H9 (cell line): ENCODE results near the gene ACOXL. TPM values are rescaled to one million over a fixed set of nuclear protein-coding genes. Genes with fewer than 3 reads are reported as not detected.
A peak's percentile ranks its signal among the peaks of the same experiment; 100 is the strongest.

ENCODE experiments used
- DNase-seq: peaks from one replicate; pipeline ENCODE4 v3.0.0-alpha.2; 2017
- H2AFZ ChIP-seq: one replicate; pipeline ENCODE4 v1.6.1; 2013; ENCODE audit warnings: mild to moderate bottlenecking, low read length, control low read depth, moderate library complexity
- H2AK5ac ChIP-seq: 2 replicates; pipeline ENCODE4 v1.6.1; 2013; ENCODE audit warnings: low read length, control low read depth, mixed read lengths; ENCODE audit not compliant: insufficient read length
- H2BK120ac ChIP-seq: one replicate; pipeline ENCODE4 v1.6.1; 2013; ENCODE audit warnings: low read depth, mild to moderate bottlenecking, low read length, control low read depth, inconsistent platforms; ENCODE audit not compliant: poor library complexity, severe bottlenecking
- H2BK12ac ChIP-seq: 2 replicates; pipeline ENCODE4 v1.6.1; 2013; ENCODE audit warnings: low read length, control low read depth, mixed read lengths, low read depth; ENCODE audit not compliant: insufficient read length
- H2BK15ac ChIP-seq: 2 replicates; pipeline ENCODE4 v1.6.1; 2013; ENCODE audit warnings: low read depth, low read length, control low read depth
- H2BK20ac ChIP-seq: one replicate; pipeline ENCODE4 v1.6.1; 2013; ENCODE audit warnings: low read depth, mild to moderate bottlenecking, low read length, control low read depth, inconsistent platforms; ENCODE audit not compliant: poor library complexity, severe bottlenecking
- H2BK5ac ChIP-seq: 2 replicates; pipeline ENCODE4 v1.6.1; 2013; ENCODE audit warnings: low read length, control low read depth, mixed read lengths; ENCODE audit not compliant: insufficient read length
- H3K14ac ChIP-seq: 2 replicates; pipeline ENCODE4 v1.6.1; 2013; ENCODE audit warnings: low read length, control low read depth; ENCODE audit not compliant: insufficient read depth
- H3K18ac ChIP-seq: 2 replicates; pipeline ENCODE4 v1.6.1; 2013; ENCODE audit warnings: low read depth, mild to moderate bottlenecking, mixed read lengths, low read length, control low read depth; ENCODE audit not compliant: insufficient read length
- H3K23ac ChIP-seq: 2 replicates; pipeline ENCODE4 v1.6.1; 2013; ENCODE audit warnings: low read length, control low read depth, mixed read lengths, low read depth; ENCODE audit not compliant: insufficient read length
- H3K23me2 ChIP-seq: 2 replicates; pipeline ENCODE4 v1.6.1; 2013; ENCODE audit warnings: low read depth, mild to moderate bottlenecking, mixed read lengths, low read length, control low read depth; ENCODE audit not compliant: insufficient read length, poor library complexity, severe bottlenecking
- H3K27ac ChIP-seq: 2 replicates; pipeline ENCODE4 v1.5.1; 2013; ENCODE audit warnings: low read length, control low read depth, mixed read lengths, low read depth; ENCODE audit not compliant: insufficient read length
- H3K27me3 ChIP-seq: 2 replicates; pipeline ENCODE4 v1.6.1; 2013; ENCODE audit warnings: low read length, control low read depth, inconsistent platforms; ENCODE audit not compliant: insufficient read depth
- H3K4ac ChIP-seq: 2 replicates; pipeline ENCODE4 v1.6.1; 2013; ENCODE audit warnings: low read depth, mild to moderate bottlenecking, control low read depth, inconsistent platforms, low read length, moderate library complexity
- H3K4me1 ChIP-seq: 2 replicates; pipeline ENCODE4 v1.6.1; 2013; ENCODE audit warnings: low read length, control low read depth, inconsistent platforms; ENCODE audit not compliant: insufficient read depth
- H3K4me2 ChIP-seq: 2 replicates; pipeline ENCODE4 v1.6.1; 2013; ENCODE audit warnings: low read length, control low read depth, mixed read lengths; ENCODE audit not compliant: insufficient read length, insufficient read depth
- H3K56ac ChIP-seq: 2 replicates; pipeline ENCODE4 v1.6.1; 2013; ENCODE audit warnings: low read depth, mild to moderate bottlenecking, mixed read lengths, low read length, control low read depth; ENCODE audit not compliant: insufficient read length
- H3K79me1 ChIP-seq: 2 replicates; pipeline ENCODE4 v1.6.1; 2013; ENCODE audit warnings: low read depth, mild to moderate bottlenecking, moderate library complexity, low read length, control low read depth, inconsistent platforms; ENCODE audit not compliant: insufficient read depth, poor library complexity, severe bottlenecking
- H3K79me2 ChIP-seq: 2 replicates; pipeline ENCODE4 v1.6.1; 2013; ENCODE audit warnings: low read length, control low read depth, inconsistent platforms; ENCODE audit not compliant: insufficient read depth
- H3K9ac ChIP-seq: 2 replicates; pipeline ENCODE4 v1.6.1; 2013; ENCODE audit warnings: low read length, control low read depth, mixed read lengths; ENCODE audit not compliant: insufficient read length; ENCODE audit errors: extremely low read depth
- H3K9me3 ChIP-seq: one replicate; pipeline ENCODE4 v1.6.1; 2013; ENCODE audit warnings: low read depth, low read length, inconsistent platforms; ENCODE audit not compliant: control insufficient read depth
- H3T11ph ChIP-seq: one replicate; pipeline ENCODE4 v1.6.1; 2013; ENCODE audit warnings: mild to moderate bottlenecking, low read length, control low read depth, inconsistent platforms
- H4K20me1 ChIP-seq: one replicate; pipeline ENCODE4 v1.6.1; 2013; ENCODE audit not compliant: control insufficient read depth, insufficient read length, insufficient read depth
- H4K5ac ChIP-seq: 2 replicates; pipeline ENCODE4 v1.6.1; 2013; ENCODE audit warnings: low read depth, mild to moderate bottlenecking, mixed read lengths, low read length, control low read depth; ENCODE audit not compliant: insufficient read length
- H4K8ac ChIP-seq: replicated peaks from 2 replicates; pipeline ENCODE4 v1.6.1; 2013; ENCODE audit warnings: low read length, control low read depth, mixed read lengths, low read depth; ENCODE audit not compliant: insufficient read length
- H4K91ac ChIP-seq: 2 replicates; pipeline ENCODE4 v1.6.1; 2013; ENCODE audit warnings: low read depth, mild to moderate bottlenecking, moderate library complexity, mixed read lengths, low read length, control low read depth; ENCODE audit not compliant: insufficient read length
- H3K27ac Mint-ChIP-seq, 3 experiments: 2 replicates in 2 of 3; 3 replicates in 1 of 3; pipeline ENCODE4 v1.8.0; 2020 to 2021; ENCODE audit warnings: mixed read lengths in 3 of 3, mild to moderate bottlenecking in 1 of 3, moderate library complexity in 1 of 3
- H3K27me3 Mint-ChIP-seq: 2 replicates; pipeline ENCODE4 v1.8.0; 2021; ENCODE audit warnings: low read depth, mild to moderate bottlenecking, moderate library complexity, mixed read lengths
- H3K36me3 Mint-ChIP-seq, 3 experiments: 2 replicates in 2 of 3; 3 replicates in 1 of 3; pipeline ENCODE4 v1.8.0; 2020 to 2021; ENCODE audit warnings: low read depth in 3 of 3, mixed read lengths in 3 of 3; ENCODE audit not compliant: insufficient read depth in 1 of 3
- H3K4me1 Mint-ChIP-seq, 2 experiments: 2 replicates each; pipeline ENCODE4 v1.8.0; 2020; ENCODE audit warnings: mixed read lengths in 2 of 2
- H3K4me3 Mint-ChIP-seq, 2 experiments: 2 replicates in 1 of 2; 3 replicates in 1 of 2; pipeline ENCODE4 v1.8.0; 2020 to 2021; ENCODE audit warnings: mild to moderate bottlenecking in 2 of 2, mixed read lengths in 2 of 2, moderate library complexity in 1 of 2
- H3K9me3 Mint-ChIP-seq, 2 experiments: 2 replicates in 1 of 2; 3 replicates in 1 of 2; pipeline ENCODE4 v1.8.0; 2020; ENCODE audit warnings: mild to moderate bottlenecking in 2 of 2, mixed read lengths in 2 of 2, moderate library complexity in 1 of 2
- CTCF ChIP-seq: fragments of 200-600 bp; sonication (generic); conservative IDR thresholded peaks from 3 replicates; pipeline ENCODE4 v1.8.0; 2021; ENCODE audit warnings: antibody characterized with exemption, mild to moderate bottlenecking
- WGBS: extraction: QIAGEN DNeasy Blood & Tissue Kit; methylation state at CpG from one replicate; pipeline ENCODE4 v1.1.7; 2013; ENCODE audit warnings: missing lambda C conversion rate, low lambda C conversion rate, mixed read lengths; ENCODE audit not compliant: insufficient read length; ENCODE audit errors: extremely low coverage; 5-methylcytosine and 5-hydroxymethylcytosine counted together
- total RNA-seq: library from RNA; stranded (reverse); gene quantifications from 2 replicates; pipeline ENCODE4 v1.2.1, GENCODE V29; 2021

ACOXL gene
- total RNA-seq, 1 experiment from 2014 or later: 37.6 TPM

GRCh38 chr2:111123751-111124150 is 391.4 kb downstream of the ACOXL start:
- DNase-seq: no peak
- Mint-ChIP-seq H3K36me3 (peaks cover 22 to 51% (median 49%) of the 10 kb centered on the region in 3 experiments), H3K4me3 (peak overlapping the region; percentile 80 to 86; a peak in 4 of 5 replicates), H3K9me3 (no peaks in the 10 kb centered on the region; a peak in 3 of 5 replicates), H3K27ac (no peak overlapping the region), H3K27me3 (peaks cover 25% of the 10 kb centered on the region), H3K4me1 (peaks cover 11 to 14% of the 10 kb centered on the region in 2 experiments)
- no peak overlapping the region for H2BK5ac ChIP-seq
- no peaks in the 10 kb centered on the region for H3K9me3 ChIP-seq
- H4K8ac ChIP-seq: no peak overlapping the region
- no peak overlapping the region for H3K9ac ChIP-seq
- H3K4me2 ChIP-seq: no peak overlapping the region
- TF ChIP-seq CTCF: no peak
- no peak overlapping the region for H4K91ac ChIP-seq
- H3K56ac ChIP-seq: no peak overlapping the region
- no peak overlapping the region for H3K23ac ChIP-seq
- H3K23me2 ChIP-seq: peaks cover 31% of the 10 kb centered on the region
- no peak overlapping the region for H2AFZ ChIP-seq
- no CpG with 5 or more reads among the region's 7 CpGs for WGBS
- no peaks in the 10 kb centered on the region for H4K20me1 ChIP-seq
- peaks cover 4% of the 10 kb centered on the region for H3K79me1 ChIP-seq
- H3K18ac ChIP-seq: no peak overlapping the region
- no peak overlapping the region for H2AK5ac ChIP-seq
- H3K79me2 ChIP-seq: no peaks in the 10 kb centered on the region
- no peak overlapping the region for H3T11ph ChIP-seq
- no peak overlapping the region for H2BK12ac ChIP-seq
- H3K27me3 ChIP-seq: peaks cover 17% of the 10 kb centered on the region
- H2BK120ac ChIP-seq: no peak overlapping the region
- no peak overlapping the region for H3K4ac ChIP-seq
- H3K14ac ChIP-seq: no peak overlapping the region
- no peak overlapping the region for H4K5ac ChIP-seq
- no peak overlapping the region for H2BK20ac ChIP-seq
- H3K4me1 ChIP-seq: no peaks in the 10 kb centered on the region
- no peak overlapping the region for H2BK15ac ChIP-seq
- no peak overlapping the region for H3K27ac ChIP-seq
